NCI-H1436 treated with DMSO at 0.1 percent for 48 hours (cell line): ENCODE results near the gene EFNB2.

ENCODE experiments used
- DNase-seq: peaks from one replicate; lab custom pipeline; 2025; lab: John Stamatoyannopoulos, UW

Gene EFNB2

DNA sequence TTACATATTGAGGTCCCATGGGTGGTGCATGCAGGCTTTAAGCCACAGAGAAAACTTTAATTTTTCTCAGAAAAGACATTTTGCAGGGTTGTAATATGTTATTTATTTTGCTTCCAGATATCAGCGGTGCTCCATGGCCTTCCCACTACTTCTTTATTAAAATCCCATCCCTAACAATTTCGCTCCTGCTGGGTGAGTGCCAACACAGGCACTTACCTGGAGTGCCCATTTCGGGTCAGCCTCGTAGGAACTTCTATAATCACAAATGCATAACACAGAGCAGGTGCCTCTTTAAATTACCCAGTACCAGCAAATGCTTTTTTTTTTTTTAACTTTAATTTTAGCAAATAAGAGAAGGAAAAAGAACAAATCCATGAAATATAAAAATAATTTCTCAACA lies 86.4 kb downstream of the EFNB2 start:
- DNase-seq: no peak

DNA sequence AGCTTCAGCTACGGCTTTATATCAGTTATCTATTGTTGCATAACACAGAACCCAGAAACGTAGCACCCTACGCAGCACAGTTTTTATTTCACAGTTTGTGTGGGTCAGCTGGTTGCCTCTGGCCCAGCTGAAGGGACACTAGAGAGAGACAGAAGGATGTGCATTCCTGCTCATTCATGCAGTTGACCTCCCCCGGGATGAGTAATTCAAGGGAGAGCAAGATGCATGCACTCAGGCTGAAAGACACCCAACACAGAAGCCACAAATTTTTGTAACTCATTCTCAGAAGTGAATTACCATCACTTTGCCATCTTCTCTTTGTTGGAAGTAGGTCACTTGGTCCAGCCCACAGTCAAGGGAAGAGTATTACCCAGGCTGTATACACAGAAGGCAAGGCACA lies 89.5 kb downstream of the EFNB2 start:
- no peak for DNase-seq

DNA sequence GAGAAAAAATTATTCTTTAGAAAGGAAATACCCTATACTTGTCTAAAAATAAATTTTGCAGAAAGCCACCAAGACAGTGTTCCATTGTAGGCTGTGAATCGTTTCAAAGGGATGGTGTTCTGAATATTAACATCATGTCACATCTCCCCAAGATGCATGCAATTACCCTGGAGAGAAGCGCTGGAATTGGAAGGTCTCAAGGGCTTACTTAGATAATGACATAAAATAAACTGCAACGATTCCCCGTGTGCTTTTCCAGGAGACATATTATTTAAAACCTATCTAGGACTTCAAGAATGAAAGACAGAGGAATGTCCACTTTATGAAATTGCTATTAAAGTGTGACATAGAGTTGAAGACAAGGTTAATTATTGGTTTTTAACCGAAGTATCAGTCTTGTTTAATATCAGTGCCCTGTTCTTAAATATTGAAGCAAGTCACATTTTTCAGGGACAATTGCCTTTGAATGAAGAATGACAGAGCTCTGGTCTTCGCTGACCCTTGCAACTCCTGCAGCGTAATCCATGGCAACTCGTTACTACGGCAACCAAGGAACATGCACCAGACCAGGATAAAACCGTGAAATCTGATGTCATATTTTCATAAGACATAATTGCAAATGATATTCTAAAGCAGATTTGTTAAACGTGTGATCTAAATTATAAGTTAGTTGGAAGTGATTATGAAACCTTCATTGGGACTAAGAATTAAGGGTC lies 91.7 kb downstream of the EFNB2 start:
- DNase-seq: no peak

DNA sequence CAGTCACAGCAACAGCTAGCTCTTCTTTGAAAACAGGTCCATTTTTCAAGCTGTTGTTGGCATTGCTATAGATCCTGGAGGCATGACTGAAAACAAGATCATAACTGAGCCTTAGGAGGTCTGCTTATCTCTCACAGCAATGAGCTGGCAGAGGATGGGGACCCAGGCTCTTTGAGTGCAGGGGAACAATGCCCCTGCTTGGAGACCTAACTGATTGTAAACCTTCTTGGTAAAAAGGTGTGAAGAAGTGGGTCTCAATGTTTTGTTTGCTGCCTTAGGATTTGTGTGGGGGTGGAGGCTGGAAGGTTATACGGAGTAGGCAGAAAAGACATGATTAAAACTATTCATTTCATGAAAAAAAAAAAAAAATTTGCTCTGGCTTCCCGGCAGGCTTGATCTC lies 94.6 kb downstream of the EFNB2 start:
- no peak for DNase-seq
